ENCODE data around the gene TEX51.

TEX51 gene

GRCh38 chr2:126855606-126856005 is 43.1 kb upstream of the TEX51 start:
- no peak for TF ChIP-seq CTCF (IDR thresholded peaks at IDR 0.05)
- DNase-seq (ENCODE audit: low spot score) = peak; percentile 38
- H3K27ac ChIP-seq = no peak overlapping the region

DNA sequence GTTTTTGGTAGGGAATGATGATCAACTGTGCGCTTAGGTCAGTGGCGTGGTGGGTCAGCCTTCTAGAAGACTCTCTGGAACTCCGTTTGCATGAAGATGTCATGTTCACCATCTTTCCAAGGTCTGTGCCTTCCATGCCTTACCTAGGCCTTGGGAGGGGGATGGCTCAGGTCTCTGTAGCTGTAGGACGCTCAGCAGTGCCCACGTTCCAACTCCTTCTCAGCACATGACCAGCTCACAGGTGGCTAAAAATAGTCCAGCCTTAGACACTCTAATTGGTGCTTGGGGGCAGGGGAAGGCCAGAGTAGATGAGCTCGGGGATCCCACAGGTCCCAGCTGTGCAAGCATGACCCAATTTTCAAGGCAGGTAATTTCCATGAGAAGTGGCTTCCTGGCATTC is 42.3 kb upstream of the TEX51 start:
- Histone ChIP-seq H3K4me3 (no peak overlapping the region), H3K27ac (no peak overlapping the region)
- no peak for DNase-seq (ENCODE audit: low spot score)
- no peak for TF ChIP-seq CTCF (IDR thresholded peaks at IDR 0.05)

More at GRCh38 chr2:126855606-126856005, 43.1 kb upstream of the TEX51 start:
- no peak overlapping the region for H3K4me3 ChIP-seq

- no peak overlapping the region for H3K27ac ChIP-seq
- peak; percentile 31 for DNase-seq (ENCODE audit: low spot score)
- TF ChIP-seq CTCF (IDR thresholded peaks at IDR 0.05) = no peak
- no peak overlapping the region for H3K4me3 ChIP-seq
Measured at GRCh38 chr2:126857502-126857901, 41.2 kb upstream of the TEX51 start.

- peak; percentile 59 for DNase-seq (ENCODE audit: low spot score)
- no peak overlapping the region for H3K4me3 ChIP-seq
- TF ChIP-seq CTCF (IDR thresholded peaks at IDR 0.05) = no peak
- H3K27ac ChIP-seq = no peak overlapping the region
Measured at GRCh38 chr2:126858013-126858412, 40.7 kb upstream of the TEX51 start.

DNA sequence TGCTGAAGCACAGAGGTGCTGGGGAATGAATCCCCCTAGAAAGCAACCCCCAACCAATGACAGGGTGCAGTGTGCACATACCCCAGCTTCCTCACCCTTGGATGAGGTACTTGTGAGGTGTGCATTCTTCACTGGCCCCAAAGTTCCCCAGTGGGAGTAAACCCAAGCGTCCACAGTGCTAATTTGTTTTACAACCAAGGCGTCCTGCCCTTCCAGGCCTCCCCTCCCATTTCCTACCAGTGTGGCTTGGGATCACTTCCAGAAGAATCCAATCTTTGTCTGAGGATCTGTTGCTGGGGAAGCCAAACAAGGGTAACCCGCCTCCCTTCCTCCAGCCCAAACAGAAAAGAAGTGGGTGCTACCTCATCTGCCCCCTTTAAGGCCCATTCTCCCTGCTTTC is 40.3 kb upstream of the TEX51 start:
- no peak for DNase-seq (ENCODE audit: low spot score)
- TF ChIP-seq CTCF (IDR thresholded peaks at IDR 0.05) = no peak
- Histone ChIP-seq H3K4me3 (no peak overlapping the region), H3K27ac (no peak overlapping the region)

GRCh38 chr2:126858991-126859390 is 39.7 kb upstream of the TEX51 start:
- peak; percentile 43 for DNase-seq (ENCODE audit: low spot score)
- H3K27ac ChIP-seq = no peak overlapping the region
- H3K4me3 ChIP-seq = no peak overlapping the region
- TF ChIP-seq CTCF (IDR thresholded peaks at IDR 0.05) = no peak

- no peak overlapping the region for H3K4me3 ChIP-seq
- H3K27ac ChIP-seq = no peak overlapping the region
- TF ChIP-seq CTCF (IDR thresholded peaks at IDR 0.05) = no peak
- peak; percentile 29 for DNase-seq (ENCODE audit: low spot score)
Measured at GRCh38 chr2:126859631-126860030, 39.1 kb upstream of the TEX51 start.

Measured in coronary artery (tissue), 2 donors.